ENCODE data around the gene SFXN5.

DNA sequence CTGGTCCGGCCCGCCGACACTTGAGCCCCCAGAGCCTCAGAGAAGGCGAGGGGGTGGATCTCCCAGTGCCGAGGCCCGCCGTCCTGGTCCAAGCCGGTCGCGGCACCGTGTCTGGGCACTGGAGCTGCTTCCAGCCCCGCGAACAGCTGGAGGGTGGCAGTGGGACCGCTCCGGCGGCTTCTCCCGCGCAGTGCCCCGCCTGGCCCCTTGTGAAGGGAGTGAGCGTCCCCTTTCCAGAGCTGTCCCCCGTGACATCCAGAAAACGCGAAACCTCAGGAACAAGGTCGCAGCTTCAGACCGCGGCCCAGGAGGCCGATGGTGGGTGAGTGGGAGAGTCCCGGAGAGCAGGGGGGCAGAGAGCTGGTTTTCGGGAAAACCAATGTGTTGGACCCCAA is 154.8 kb downstream of the SFXN5 start:
- TF ChIP-seq, protein P1, sequence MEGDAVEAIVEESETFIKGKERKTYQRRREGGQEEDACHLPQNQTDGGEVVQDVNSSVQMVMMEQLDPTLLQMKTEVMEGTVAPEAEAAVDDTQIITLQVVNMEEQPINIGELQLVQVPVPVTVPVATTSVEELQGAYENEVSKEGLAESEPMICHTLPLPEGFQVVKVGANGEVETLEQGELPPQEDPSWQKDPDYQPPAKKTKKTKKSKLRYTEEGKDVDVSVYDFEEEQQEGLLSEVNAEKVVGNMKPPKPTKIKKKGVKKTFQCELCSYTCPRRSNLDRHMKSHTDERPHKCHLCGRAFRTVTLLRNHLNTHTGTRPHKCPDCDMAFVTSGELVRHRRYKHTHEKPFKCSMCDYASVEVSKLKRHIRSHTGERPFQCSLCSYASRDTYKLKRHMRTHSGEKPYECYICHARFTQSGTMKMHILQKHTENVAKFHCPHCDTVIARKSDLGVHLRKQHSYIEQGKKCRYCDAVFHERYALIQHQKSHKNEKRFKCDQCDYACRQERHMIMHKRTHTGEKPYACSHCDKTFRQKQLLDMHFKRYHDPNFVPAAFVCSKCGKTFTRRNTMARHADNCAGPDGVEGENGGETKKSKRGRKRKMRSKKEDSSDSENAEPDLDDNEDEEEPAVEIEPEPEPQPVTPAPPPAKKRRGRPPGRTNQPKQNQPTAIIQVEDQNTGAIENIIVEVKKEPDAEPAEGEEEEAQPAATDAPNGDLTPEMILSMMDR (conservative IDR thresholded peaks at IDR 0.05 in 1 of 2, IDR thresholded peaks at IDR 0.05 in 1 of 2; ENCODE audit: low read depth in 1 of 2, low read length in 2 of 2): no peak
- TF ChIP-seq EZH2 (IDR thresholded peaks at IDR 0.05; ENCODE audit: low read length, missing control alignments): peak; percentile 98

Measured in fibroblast of lung (primary cell).